KMS-11 (cell line): ENCODE data around the gene SSPN.

ENCODE experiments used
- H2AFZ ChIP-seq: fragments of 200-600 bp; sonication (generic); 2 replicates; pipeline ENCODE4 v1.6.1; 2016; ENCODE audit warnings: antibody characterized with exemption, mixed run types, low read depth
- H3K27ac ChIP-seq: fragments of 200-600 bp; sonication (generic); 2 replicates; pipeline ENCODE4 v1.6.1; 2016; ENCODE audit warnings: mild to moderate bottlenecking, mixed run types
- H3K27me3 ChIP-seq: fragments of 200-600 bp; sonication (generic); 2 replicates; pipeline ENCODE4 v1.6.1; 2017; ENCODE audit warnings: mild to moderate bottlenecking, low read depth, mixed run types, moderate library complexity; ENCODE audit not compliant: insufficient read depth
- H3K36me3 ChIP-seq: fragments of 200-600 bp; sonication (generic); 2 replicates; pipeline ENCODE4 v1.6.1; 2017; ENCODE audit warnings: mild to moderate bottlenecking, mixed run types; ENCODE audit not compliant: insufficient read depth
- H3K4me1 ChIP-seq: fragments of 200-600 bp; sonication (generic); 2 replicates; pipeline ENCODE4 v1.6.1; 2016; ENCODE audit warnings: mild to moderate bottlenecking, low read depth, mixed run types; ENCODE audit not compliant: poor library complexity, severe bottlenecking
- H3K4me2 ChIP-seq: fragments of 200-600 bp; sonication (generic); 2 replicates; pipeline ENCODE4 v1.7.0; 2016; ENCODE audit warnings: mild to moderate bottlenecking, mixed run types
- H3K4me3 ChIP-seq: fragments of 200-600 bp; sonication (generic); IDR thresholded peaks from 2 replicates; pipeline ENCODE4 v1.6.1; 2017; ENCODE audit warnings: low read depth, low read length, mixed read lengths; ENCODE audit not compliant: insufficient read depth
- H3K79me2 ChIP-seq: fragments of 200-600 bp; sonication (generic); 2 replicates; pipeline ENCODE4 v1.6.1; 2016; ENCODE audit warnings: low read depth, mixed run types; ENCODE audit not compliant: insufficient read depth
- H3K9ac ChIP-seq: fragments of 200-600 bp; sonication (generic); 2 replicates; pipeline ENCODE4 v1.6.1; 2016; ENCODE audit warnings: mild to moderate bottlenecking, mixed run types
- H4K20me1 ChIP-seq: fragments of 200-600 bp; sonication (generic); 2 replicates; pipeline ENCODE4 v1.6.1; 2016; ENCODE audit warnings: mild to moderate bottlenecking, mixed run types; ENCODE audit not compliant: insufficient read depth
- CTCF ChIP-seq: fragments of 200-600 bp; sonication (generic); conservative IDR thresholded peaks from 2 replicates; pipeline ENCODE4 v1.6.1; 2017; ENCODE audit warnings: low read depth, mild to moderate bottlenecking, antibody characterized with exemption, low read length, moderate library complexity, mixed read lengths

SSPN gene

GRCh38 chr12:26299751-26300150 is 104.4 kb downstream of the SSPN start:
- Histone ChIP-seq H2AFZ (no peak overlapping the region), H3K4me1 (peaks cover 94% of the 10 kb centered on the region), H3K27ac (peak overlapping the region; percentile 92), H4K20me1 (no peaks in the 10 kb centered on the region), H3K4me3 (no peak overlapping the region), H3K4me2 (peak overlapping the region; percentile 67), H3K9ac (peak overlapping the region; percentile 50; the same call in 1 of the 2 replicates), H3K27me3 (no peaks in the 10 kb centered on the region), H3K36me3 (no peaks in the 10 kb centered on the region), H3K79me2 (no peaks in the 10 kb centered on the region)
- TF ChIP-seq CTCF, result no peak
